Choroid plexus epithelial cell (primary cell): ENCODE data around the gene SLC25A3.
"Not testable (repeated sequence)": the region's sequence is repeated elsewhere in the genome, so short reads cannot be mapped to it uniquely, and the experiment has no call there.

Experiments
- DNase-seq: peaks from one replicate; pipeline ENCODE4 v3.0.0-alpha.2; 2010; ENCODE audit warnings: low read depth
- H3K4me3 ChIP-seq: 2 replicates; pipeline ENCODE4 v1.5.1; 2011; ENCODE audit warnings: low read depth, mild to moderate bottlenecking, control low read depth, low read length, moderate library complexity
- TF ChIP-seq, protein P1 (sequence below): conservative IDR thresholded peaks from 2 replicates; pipeline ENCODE4 v1.5.1; 2011; ENCODE audit warnings: low read depth, mild to moderate bottlenecking, control low read depth, inconsistent platforms, low read length, moderate library complexity

The SLC25A3 gene

DNA sequence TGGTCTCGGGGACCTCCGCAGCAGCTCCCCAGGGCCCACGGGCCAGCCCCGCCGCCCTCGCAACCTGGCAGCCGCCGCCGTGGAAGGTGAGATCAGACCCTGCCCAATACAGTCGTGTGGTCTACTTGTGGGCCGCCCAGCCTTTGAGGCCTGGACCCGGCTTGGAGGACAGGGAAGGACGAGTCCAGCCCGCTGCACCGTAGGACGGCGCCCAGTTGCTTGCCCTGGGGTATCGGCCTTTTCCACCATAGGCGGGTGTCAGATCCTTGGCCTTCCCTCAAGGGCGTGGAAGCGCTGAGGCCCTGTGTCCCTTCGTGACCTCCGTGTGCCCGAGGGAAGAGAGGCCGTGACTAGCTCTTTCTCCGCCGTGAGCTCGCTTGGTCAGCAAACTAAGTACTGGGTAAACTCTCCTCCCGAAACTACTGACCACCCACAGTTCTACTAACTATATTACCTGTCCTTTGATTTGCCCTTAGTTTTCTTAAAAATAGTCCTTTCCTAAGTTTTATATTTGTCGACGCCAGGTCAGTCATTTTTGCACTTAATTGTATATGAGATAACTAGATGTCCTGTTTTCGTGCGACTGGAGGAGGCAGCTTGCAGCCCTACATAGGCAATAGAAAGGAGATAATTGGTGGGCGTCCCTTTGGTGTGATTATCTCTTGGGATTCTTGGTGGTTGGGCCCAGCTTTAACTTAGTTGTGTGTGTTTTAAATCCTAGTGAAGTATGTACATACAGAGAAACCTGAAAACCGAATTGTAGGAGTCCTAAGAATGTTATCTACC is 757 bp downstream of the SLC25A3 start:
- H3K4me3 ChIP-seq, result peak overlapping the region; percentile 99
- TF ChIP-seq, protein P1, sequence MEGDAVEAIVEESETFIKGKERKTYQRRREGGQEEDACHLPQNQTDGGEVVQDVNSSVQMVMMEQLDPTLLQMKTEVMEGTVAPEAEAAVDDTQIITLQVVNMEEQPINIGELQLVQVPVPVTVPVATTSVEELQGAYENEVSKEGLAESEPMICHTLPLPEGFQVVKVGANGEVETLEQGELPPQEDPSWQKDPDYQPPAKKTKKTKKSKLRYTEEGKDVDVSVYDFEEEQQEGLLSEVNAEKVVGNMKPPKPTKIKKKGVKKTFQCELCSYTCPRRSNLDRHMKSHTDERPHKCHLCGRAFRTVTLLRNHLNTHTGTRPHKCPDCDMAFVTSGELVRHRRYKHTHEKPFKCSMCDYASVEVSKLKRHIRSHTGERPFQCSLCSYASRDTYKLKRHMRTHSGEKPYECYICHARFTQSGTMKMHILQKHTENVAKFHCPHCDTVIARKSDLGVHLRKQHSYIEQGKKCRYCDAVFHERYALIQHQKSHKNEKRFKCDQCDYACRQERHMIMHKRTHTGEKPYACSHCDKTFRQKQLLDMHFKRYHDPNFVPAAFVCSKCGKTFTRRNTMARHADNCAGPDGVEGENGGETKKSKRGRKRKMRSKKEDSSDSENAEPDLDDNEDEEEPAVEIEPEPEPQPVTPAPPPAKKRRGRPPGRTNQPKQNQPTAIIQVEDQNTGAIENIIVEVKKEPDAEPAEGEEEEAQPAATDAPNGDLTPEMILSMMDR, result no peak
- no peak for DNase-seq

DNA sequence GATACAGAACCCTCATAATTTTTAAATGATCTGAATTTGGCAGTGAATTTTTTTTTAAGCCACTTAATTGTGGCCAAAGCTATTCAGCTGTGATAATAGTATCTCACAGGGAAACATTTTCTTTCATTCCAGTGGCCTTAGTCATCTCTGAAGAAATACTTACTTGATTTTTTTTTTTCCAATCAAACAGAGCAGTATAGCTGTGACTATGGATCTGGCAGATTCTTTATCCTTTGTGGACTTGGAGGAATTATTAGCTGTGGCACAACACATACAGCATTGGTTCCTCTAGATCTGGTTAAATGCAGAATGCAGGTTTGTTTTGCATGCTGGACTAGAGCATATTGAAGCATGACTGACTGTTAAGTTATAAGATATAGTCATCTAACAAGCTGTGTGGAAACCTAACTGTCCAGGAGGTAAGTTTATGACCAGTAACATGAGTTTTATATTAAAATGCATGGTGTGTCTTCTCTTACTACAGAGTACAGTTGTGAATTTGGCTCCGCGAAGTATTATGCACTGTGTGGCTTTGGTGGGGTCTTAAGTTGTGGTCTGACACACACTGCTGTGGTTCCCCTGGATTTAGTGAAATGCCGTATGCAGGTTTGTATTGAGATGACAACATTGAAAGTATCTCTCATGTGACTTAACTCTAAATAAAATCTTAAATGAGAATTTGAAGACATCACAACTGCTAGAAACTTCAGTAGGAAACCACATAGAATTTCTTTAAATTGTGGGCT is 1.9 kb downstream of the SLC25A3 start:
- TF ChIP-seq, protein P1, result no peak
- peak overlapping the region; percentile 99 for H3K4me3 ChIP-seq
- DNase-seq, result peak; percentile 80

DNA sequence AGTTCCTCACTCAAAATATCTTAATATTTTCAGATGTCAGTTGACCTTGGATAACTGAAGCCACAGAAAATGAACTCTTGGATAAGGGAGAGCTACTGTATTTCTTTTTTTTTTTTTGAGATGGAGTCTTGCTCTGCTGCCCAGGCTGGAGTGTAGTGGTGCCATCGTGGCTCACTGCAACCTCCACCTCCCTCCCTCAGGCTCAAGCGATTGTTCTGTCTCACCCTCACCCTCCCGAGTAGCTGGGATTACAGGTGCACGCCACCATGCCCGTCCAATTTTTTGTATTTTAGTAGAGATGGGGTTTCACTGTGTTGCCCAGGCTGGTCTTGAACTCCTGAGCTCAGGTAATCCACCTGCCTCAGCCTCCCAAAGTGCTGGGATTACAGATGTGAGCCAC is 3.8 kb downstream of the SLC25A3 start:
- not testable (repeated sequence) for H3K4me3 ChIP-seq, DNase-seq

DNA sequence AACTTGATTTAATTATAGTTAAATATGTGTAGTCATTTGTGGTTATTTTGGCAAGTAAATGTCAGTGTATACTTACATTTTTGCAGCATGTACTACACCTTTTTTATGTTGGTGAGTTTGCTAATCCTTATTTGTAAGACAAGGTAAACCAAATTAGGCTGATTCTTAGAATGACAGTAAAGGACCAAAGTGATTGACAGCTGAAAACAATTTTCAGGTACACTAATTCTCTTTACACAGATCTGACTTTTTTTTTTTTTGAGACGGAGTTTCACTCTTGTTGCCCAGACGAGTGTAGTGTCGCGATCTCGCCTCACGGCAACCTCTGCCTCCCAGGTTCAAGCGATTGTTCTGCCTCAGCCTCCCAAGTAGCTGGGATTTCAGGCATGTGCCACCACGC is 8.4 kb downstream of the SLC25A3 start:
- TF ChIP-seq, protein P1, result no peak
- no peak overlapping the region for H3K4me3 ChIP-seq
- no peak for DNase-seq

DNA sequence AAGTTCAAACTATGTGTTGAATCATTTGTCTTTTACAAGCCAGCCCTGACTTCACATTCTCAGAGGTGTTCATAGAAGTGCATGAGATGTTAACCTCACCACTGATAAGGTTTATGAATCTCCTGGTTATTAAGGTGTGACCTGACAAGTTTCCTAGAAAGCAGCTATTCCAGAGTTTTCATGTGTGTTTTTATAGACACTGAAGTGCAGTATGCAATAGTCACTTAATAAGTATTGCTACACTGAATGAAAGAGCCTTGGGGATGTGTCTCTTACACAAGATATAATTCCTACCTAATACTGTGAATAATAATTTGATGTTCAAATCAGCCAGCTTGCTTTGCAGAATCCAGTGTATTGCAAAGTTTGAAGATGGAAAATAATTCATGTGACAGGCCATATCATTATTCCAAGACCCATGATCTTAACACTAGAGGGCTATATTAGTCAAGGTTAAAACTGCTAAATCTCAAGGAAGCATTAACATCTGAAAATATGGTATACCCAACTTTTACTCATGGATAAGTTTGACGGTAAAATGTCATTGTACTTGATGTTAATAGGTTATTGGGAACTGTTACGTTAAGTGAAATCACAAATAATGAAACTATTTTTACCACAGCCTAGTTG is 13.0 kb downstream of the SLC25A3 start:
- no peak overlapping the region for H3K4me3 ChIP-seq
- TF ChIP-seq, protein P1, result no peak
- peak; percentile 27 for DNase-seq

DNA sequence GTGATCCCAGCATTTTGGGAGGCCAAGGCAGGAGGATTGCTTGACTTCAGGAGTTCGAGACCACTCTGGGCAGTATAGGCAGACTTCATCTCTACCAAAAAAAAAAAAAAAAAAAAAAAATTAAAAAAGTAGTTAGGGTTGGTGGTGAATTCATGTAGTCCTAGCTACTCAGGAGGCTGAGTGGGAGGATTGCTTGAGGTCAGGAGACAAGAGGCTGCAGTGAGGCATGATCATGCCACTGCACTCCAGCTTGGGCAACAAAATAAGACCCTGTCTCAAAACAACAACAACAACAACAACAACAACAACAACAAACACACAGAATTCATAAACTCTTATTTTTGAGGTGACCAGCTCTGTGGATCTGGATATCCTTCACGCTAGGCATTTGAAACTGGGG is 17.1 kb downstream of the SLC25A3 start:
- no peak overlapping the region for H3K4me3 ChIP-seq
- TF ChIP-seq, protein P1, result no peak
- no peak for DNase-seq

DNA sequence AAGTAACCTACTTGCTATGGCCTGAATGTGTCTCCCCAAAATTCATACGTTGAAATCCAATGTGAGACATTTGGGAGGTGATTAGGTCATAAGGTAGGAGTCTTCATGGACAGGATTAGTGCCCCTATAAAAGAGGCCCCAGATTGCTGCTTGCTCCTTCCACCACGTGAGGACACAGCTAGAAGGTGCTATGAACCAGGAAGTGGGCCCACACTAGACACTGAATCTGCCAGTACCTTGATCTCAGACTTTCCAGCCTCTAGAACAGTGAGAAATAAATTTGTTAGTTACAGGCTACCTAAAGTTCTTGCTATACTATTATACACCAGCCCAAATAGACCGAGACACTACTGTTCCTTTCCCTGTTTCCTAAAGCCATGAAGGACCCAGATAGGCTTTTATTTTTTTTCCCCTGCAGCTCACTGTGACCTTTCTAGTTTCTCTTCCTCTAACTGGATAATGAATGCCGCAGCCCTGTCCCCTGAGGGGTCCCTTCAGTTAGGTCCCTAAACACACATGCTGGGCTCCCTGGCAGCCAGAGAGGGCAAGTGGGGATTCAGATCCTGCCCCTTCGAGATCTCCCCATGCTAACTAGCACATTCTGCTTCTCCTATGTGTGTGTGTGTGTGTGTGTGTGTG is 19.3 kb downstream of the SLC25A3 start:
- TF ChIP-seq, protein P1, result no peak
- no peak overlapping the region for H3K4me3 ChIP-seq
- DNase-seq, result no peak
